Type B pancreatic cell (in vitro differentiated cells): ENCODE data around the gene ALS2CL. TPM values are rescaled to one million over a fixed set of nuclear protein-coding genes. Genes with fewer than 3 reads are reported as not detected.
"Not testable (repeated sequence)": the region's sequence is repeated elsewhere in the genome, so short reads cannot be mapped to it uniquely, and the experiment has no call there.

ENCODE experiments used
- DNase-seq: peaks from one replicate; pipeline ENCODE4 v3.0.0; 2021; ENCODE audit warnings: mixed read lengths; ENCODE audit not compliant: unreplicated experiment; ENCODE audit errors: extremely low spot score
- H3K27ac Mint-ChIP-seq: 2 replicates; pipeline ENCODE4 v1.8.0; 2021; ENCODE audit warnings: mild to moderate bottlenecking, mixed read lengths
- H3K27me3 Mint-ChIP-seq: 2 replicates; pipeline ENCODE4 v1.8.0; 2021; ENCODE audit warnings: mixed read lengths
- H3K36me3 Mint-ChIP-seq: 2 replicates; pipeline ENCODE4 v1.8.0; 2021; ENCODE audit warnings: mixed read lengths
- H3K4me1 Mint-ChIP-seq: one replicate; pipeline ENCODE4 v1.8.0; 2021; ENCODE audit warnings: mixed read lengths; ENCODE audit not compliant: unreplicated experiment
- H3K4me3 Mint-ChIP-seq: 2 replicates; pipeline ENCODE4 v1.8.0; 2021; ENCODE audit warnings: mild to moderate bottlenecking, mixed read lengths
- H3K9me3 Mint-ChIP-seq: 2 replicates; pipeline ENCODE4 v1.8.0; 2021; ENCODE audit warnings: mixed read lengths
- CTCF ChIP-seq: fragments of 200-600 bp; sonication (generic); conservative IDR thresholded peaks from 2 replicates; pipeline ENCODE4 v1.5.0; 2021; ENCODE audit warnings: antibody characterized with exemption, mild to moderate bottlenecking
- total RNA-seq: library from RNA; stranded (reverse); gene quantifications from 2 replicates; pipeline ENCODE4 v1.2.1, GENCODE V29; 2021; ENCODE audit warnings: low replicate concordance

ALS2CL gene
- total RNA-seq, 1 donor from 2014 or later = 31.7 TPM

- no peak overlapping the region for H3K4me3 Mint-ChIP-seq
- H3K9me3 Mint-ChIP-seq = no peaks in the 10 kb centered on the region
- H3K4me1 Mint-ChIP-seq = peaks cover 8% of the 10 kb centered on the region
- no peak overlapping the region for H3K27ac Mint-ChIP-seq
- DNase-seq = no peak
- TF ChIP-seq CTCF = no peak
- H3K36me3 Mint-ChIP-seq = no peaks in the 10 kb centered on the region
- H3K27me3 Mint-ChIP-seq = peaks cover 6% of the 10 kb centered on the region
Observed at GRCh38 chr3:46708401-46709156, 15.1 kb upstream of the ALS2CL start.

- no peak for TF ChIP-seq CTCF
- Mint-ChIP-seq H3K36me3 (no peaks in the 10 kb centered on the region), H3K9me3 (no peaks in the 10 kb centered on the region), H3K4me3 (no peak overlapping the region), H3K4me1 (peaks cover 8% of the 10 kb centered on the region), H3K27ac (no peak overlapping the region), H3K27me3 (peaks cover 6% of the 10 kb centered on the region)
- DNase-seq = no peak
Observed at GRCh38 chr3:46707601-46708011, 14.1 kb upstream of the ALS2CL start.

GRCh38 chr3:46706771-46707582, 13.5 kb upstream of the ALS2CL start:
- no peak overlapping the region for H3K27ac Mint-ChIP-seq
- TF ChIP-seq CTCF = no peak
- H3K9me3 Mint-ChIP-seq = no peaks in the 10 kb centered on the region
- DNase-seq = no peak
- H3K4me3 Mint-ChIP-seq = no peak overlapping the region
- no peaks in the 10 kb centered on the region for H3K36me3 Mint-ChIP-seq
- H3K27me3 Mint-ChIP-seq = peaks cover 9% of the 10 kb centered on the region
- peaks cover 11% of the 10 kb centered on the region for H3K4me1 Mint-ChIP-seq

GRCh38 chr3:46705751-46706552, 12.5 kb upstream of the ALS2CL start:
- H3K36me3 Mint-ChIP-seq = no peaks in the 10 kb centered on the region
- TF ChIP-seq CTCF = no peak
- H3K27ac Mint-ChIP-seq = no peak overlapping the region
- no peak overlapping the region for H3K4me3 Mint-ChIP-seq
- no peaks in the 10 kb centered on the region for H3K9me3 Mint-ChIP-seq
- no peak for DNase-seq
- H3K4me1 Mint-ChIP-seq = peaks cover 16% of the 10 kb centered on the region
- peaks cover 14% of the 10 kb centered on the region for H3K27me3 Mint-ChIP-seq

- H3K4me1 Mint-ChIP-seq = peaks cover 21% of the 10 kb centered on the region
- no peaks in the 10 kb centered on the region for H3K9me3 Mint-ChIP-seq
- H3K27ac Mint-ChIP-seq = no peak overlapping the region
- DNase-seq = no peak
- no peaks in the 10 kb centered on the region for H3K36me3 Mint-ChIP-seq
- H3K4me3 Mint-ChIP-seq = peak overlapping the region; percentile 39
- peak; percentile 97 for TF ChIP-seq CTCF
- peaks cover 14% of the 10 kb centered on the region for H3K27me3 Mint-ChIP-seq
Observed at GRCh38 chr3:46705022-46705530, 11.6 kb upstream of the ALS2CL start.

- H3K9me3 Mint-ChIP-seq, H3K4me3 Mint-ChIP-seq, H3K36me3 Mint-ChIP-seq, H3K27ac Mint-ChIP-seq, DNase-seq: not testable (repeated sequence)
- H3K4me1 Mint-ChIP-seq = peaks cover 25% of the 10 kb centered on the region
- peaks cover 13% of the 10 kb centered on the region for H3K27me3 Mint-ChIP-seq
Observed at GRCh38 chr3:46704346-46704745, 10.9 kb upstream of the ALS2CL start.
